HG03575 (cell line): Measurements from ENCODE around the gene FLT1.

ENCODE experiments used
- ATAC-seq: cut with Tn5 transposase; IDR thresholded peaks from one replicate; pipeline ENCODE4 v1.9.1; 2021; ENCODE audit not compliant: unreplicated experiment, insufficient number of reproducible peaks, low FRiP score; ENCODE audit errors: extremely low read depth

The FLT1 gene

DNA sequence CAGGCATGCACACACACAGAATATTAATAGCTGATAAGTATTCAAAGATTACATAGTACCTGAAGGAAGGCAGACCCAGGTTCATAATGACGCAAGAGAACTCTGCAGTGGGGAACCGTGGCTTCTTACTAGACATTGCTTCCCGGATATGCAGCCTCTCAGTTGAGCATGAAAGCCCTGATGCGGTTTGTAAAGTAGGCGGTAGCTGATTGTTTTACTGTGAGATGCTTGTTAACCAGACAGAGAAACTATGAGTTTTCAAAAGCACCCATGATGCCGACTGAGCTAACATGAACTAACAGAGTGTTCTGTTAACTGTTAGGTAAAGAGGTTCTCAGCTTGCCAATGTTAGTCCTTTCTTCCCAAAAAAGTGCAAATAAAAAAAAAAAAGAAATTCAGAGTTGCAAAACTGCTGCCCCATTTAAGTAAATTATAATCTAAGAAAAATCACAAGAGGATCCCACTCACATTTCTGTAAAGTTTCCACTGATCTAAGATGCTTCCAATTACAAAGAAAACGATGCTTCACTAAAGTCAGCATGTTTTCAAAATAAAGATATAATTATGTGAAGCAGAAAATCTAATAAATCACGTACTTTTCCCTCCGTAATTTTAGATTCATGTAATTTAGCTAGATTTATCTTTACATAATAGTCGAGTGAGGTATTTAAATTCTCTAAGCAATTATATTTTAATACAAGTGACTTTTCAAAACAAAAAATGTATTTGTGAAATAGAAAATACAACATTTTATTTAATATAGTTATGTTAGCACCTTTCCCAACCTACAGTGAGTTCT, 2.2 kb downstream of the FLT1 start:
- no peak for ATAC-seq

- ATAC-seq, result no peak
Observed at GRCh38 chr13:28490061-28490460, 4.9 kb downstream of the FLT1 start.

DNA sequence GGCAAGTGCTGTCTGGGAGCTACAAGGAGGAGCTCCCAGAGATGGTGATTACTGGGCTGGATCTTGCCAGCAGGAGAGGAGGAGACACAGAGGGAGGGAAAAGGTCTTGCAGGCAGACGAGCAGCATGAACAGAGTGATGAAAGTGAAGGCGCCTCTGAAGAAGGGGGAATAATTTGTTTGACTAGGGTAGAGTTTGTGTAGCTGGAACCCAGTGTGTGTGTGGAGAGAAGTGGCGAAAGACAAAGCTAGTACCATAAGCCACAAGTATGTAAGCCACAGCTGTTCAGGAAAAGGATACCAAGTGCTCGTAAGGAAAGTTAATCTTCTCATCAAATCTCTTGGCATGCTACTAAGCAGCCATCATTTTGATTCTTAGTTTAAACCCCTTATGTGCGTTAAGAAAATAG, 5.4 kb downstream of the FLT1 start:
- no peak for ATAC-seq

GRCh38 chr13:28488376-28489005, 6.4 kb downstream of the FLT1 start:
- no peak for ATAC-seq

GRCh38 chr13:28485996-28486543, 8.9 kb downstream of the FLT1 start:
- no peak for ATAC-seq

DNA sequence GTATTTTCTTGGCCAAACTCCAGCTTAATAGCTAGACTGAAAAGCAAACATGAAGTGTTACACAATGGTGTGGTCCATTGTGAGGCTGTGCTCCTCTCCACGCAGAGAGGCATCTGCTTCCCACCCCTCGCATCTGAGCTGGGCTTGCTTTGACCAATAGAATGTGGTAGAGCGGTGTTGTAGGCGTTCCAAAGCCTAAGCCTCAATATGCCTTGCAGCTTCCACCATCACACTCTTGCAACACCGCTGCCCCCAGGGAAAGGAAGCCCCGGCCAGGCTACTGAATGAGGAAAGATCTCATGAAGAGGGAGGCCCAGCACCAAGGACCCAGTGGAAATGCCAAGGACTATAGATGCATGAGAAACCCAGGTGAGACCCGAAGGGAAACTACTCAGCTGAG, 9.4 kb downstream of the FLT1 start:
- ATAC-seq, result no peak

- ATAC-seq, result no peak
Observed at GRCh38 chr13:28485097-28485496, 9.8 kb downstream of the FLT1 start.

- ATAC-seq, result no peak
Observed at GRCh38 chr13:28483313-28483931, 11.5 kb downstream of the FLT1 start.

DNA sequence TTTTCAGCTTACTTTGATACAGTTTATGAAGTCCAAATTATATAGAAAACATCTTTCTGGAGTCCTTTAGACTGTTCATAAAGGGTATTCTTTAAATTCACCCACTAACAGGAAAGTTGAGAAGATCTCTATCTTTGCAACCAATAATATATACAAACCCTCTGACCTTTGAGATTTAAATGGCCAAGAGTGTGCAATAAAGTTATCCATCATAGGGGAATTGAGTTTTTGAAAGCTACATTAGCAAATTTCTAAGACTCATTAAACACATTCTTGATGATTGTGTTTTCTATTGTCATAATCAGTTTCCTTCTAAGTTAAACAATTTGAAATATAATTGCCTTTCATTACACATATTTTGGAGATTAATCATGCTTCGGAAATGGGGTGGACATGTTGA, 15.9 kb downstream of the FLT1 start:
- ATAC-seq, result no peak

- no peak for ATAC-seq
Observed at GRCh38 chr13:28478127-28478526, 16.8 kb downstream of the FLT1 start.

DNA sequence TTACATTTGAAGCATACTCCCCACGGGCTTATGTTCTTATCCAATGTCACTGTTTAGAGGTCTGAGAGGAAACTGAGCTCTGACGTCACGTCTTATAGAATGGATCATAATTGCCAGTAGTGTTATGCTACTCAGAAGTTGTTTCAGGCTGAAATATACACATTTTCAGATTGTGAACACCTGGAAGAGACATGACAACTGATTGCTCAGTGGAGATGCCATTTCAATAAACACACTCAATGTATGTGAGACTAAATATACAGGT, 17.3 kb downstream of the FLT1 start:
- no peak for ATAC-seq

GRCh38 chr13:28476919-28477708, 17.8 kb downstream of the FLT1 start:
- no peak for ATAC-seq

DNA sequence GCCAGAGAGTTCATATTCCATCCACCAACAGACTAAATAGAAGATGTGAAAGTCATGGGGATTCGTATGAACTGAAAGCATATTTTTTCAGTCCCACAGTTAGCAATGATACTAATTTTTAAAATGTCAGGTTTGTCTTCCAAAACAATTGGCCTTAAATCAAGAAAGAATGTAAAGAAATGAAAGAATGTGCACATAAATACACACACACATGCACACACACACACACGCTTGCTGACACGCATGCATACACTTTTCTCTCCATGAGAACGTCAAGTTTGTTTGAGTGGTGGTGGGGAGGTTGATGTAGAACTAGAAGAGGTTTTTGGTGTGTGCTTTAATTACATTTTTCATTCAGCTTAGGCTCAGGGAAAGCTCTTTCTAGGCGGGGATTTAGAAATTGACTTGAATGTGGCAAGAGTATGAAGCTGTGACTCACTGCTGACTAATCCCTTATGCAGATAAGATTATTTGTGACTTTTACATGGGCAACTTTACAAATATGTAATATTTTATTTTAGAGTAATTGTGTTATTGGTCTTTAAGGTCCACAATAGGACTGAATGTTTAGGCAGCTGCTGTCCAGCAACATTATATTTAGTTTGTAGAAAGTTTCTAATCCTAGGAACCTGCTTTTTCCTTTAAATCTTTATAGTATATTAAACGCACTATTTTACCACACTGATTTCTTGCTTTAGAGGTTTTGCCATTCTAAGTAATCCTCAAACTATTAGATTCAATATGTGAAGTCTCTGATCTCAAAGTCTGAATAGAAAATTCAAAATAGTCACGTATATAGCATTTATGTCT, 18.8 kb downstream of the FLT1 start:
- ATAC-seq, result no peak

DNA sequence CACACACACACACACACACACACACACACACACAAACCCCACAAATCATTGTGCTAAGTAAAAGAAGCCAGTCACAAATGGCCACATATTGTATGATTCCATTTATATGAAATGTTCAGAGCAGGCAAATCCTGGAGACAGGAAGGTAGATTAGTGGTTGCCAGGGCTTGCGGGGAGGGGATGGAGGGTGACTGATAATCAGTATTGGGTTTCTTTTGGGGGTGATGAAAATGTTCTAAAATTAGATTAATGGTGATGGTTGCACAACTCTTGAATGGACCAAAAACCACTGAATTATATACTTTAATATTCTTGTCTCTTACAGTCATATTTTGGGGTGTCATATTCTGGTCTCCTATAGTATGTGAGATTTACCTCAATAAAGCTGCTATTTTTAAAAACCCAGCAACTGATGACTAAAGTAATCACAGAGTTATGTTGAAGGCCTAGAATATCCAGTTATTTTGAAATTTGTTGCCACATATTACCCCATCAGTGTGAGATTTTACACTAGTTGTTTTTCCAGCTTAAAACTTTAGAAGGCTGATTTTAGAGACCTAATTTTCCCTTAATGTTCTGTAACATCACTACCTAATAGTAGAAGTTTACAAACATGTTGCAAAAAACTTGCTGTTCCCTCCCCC, 20.3 kb downstream of the FLT1 start:
- no peak for ATAC-seq

GRCh38 chr13:28473044-28473443, 21.9 kb downstream of the FLT1 start:
- no peak for ATAC-seq

DNA sequence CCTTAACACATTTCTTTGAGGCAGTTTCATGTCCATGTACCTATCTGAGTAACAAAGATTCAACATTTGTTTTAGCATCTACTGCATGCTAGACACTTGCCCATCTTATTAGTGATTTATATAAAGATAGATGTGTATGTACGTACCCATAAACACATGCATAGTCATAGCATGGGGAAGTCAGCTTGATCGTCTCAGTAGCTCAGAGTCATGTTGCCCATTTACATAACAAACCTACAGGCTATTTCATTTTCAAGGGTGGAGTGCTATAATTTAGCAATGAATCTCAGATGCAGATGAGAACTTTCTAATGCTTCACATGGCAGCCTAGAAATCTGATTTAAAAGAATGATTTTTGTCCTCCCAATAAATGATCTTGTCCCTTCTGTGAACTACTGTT, 23.5 kb downstream of the FLT1 start:
- no peak for ATAC-seq

- no peak for ATAC-seq
Observed at GRCh38 chr13:28470296-28470695, 24.6 kb downstream of the FLT1 start.

DNA sequence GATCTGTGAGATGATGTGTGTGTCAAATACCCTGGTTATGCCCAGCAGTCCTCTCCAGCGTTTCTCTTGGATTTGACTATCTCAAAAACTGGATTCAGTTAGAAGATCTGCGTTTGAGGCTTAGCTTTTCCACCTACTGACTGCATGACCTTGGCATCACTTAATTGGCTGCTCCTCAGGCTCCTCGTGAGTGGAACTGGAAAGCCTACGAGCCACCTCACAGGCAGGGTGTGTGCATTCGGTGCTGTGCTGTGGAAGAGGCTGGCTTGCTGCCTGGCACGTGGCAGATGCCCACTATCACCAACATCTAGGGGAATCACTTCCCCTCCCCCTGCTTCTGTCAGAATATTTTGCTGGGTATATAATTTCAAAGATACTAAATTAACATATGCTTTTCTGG, 25.6 kb downstream of the FLT1 start:
- no peak for ATAC-seq
